ENCODE data around the gene CLVS2.

DNA sequence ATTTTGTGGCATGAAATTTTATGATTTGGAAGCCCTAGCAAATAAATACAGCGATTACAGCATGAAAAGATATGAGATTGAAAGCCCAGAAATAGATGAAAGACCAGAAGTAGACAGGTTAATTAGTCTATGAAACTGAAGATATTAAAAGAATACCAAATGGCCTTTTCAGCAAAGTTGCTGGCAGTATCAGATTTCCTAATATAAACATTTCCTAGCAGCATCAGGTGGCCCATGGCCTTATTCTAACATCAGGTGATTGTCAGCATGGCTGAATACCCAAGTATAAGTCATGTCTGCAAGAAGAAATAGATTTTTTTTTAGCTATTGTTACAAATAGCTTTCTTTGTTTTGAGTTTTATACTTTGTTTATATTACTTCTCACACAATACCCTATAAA, 93.2 kb downstream of the CLVS2 start:
- TF ChIP-seq POLR2A (IDR thresholded peaks at IDR 0.05), result no peak
- TF ChIP-seq, protein P1, sequence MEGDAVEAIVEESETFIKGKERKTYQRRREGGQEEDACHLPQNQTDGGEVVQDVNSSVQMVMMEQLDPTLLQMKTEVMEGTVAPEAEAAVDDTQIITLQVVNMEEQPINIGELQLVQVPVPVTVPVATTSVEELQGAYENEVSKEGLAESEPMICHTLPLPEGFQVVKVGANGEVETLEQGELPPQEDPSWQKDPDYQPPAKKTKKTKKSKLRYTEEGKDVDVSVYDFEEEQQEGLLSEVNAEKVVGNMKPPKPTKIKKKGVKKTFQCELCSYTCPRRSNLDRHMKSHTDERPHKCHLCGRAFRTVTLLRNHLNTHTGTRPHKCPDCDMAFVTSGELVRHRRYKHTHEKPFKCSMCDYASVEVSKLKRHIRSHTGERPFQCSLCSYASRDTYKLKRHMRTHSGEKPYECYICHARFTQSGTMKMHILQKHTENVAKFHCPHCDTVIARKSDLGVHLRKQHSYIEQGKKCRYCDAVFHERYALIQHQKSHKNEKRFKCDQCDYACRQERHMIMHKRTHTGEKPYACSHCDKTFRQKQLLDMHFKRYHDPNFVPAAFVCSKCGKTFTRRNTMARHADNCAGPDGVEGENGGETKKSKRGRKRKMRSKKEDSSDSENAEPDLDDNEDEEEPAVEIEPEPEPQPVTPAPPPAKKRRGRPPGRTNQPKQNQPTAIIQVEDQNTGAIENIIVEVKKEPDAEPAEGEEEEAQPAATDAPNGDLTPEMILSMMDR (IDR thresholded peaks at IDR 0.05), result no peak
